ENCODE data around the gene CCZ1. TPM values are rescaled to one million over a fixed set of nuclear protein-coding genes. Genes with fewer than 3 reads are reported as not detected.
"Not testable (repeated sequence)": the region's sequence is repeated elsewhere in the genome, so short reads cannot be mapped to it uniquely, and the experiment has no call there.

Gene CCZ1
- total and polyA plus RNA-seq, 4 donors, result 21.2 to 33.0 (median 25.5) TPM

DNA sequence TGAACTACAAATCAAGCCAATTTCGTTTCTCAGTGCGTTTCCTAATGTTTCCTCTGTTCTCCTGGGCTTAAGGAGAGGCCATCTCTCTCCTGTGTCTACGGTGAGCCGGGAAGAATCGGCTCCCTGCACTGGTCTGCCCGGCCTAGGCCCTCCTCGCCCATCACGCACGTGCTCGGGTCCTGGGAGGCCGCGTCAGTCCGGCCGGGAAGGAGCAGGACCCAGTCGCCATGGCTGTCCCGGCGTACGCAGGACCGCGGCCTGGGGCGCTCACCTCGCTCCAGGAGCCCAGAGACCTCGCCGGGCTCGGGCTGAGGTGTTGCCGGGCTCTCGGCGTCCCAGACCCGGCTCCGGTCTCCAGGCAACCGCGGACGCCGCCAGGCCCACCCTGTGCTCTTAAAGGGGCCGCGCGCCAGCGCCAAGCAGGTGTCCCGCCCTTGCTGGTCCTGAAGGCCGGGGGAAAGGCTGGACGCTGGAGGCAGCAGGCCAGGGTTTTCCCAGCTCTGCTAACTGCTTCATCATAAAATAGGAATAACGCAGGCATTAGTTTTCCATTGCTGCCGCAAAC is 71.9 kb downstream of the CCZ1 start, which contains the start of gene RSPH10B:
Gene RSPH10B, minus strand, starts transcription at position 343 of the 565 bp plus-strand sequence. CDS start 3,573 bp downstream, outside the sequence.
- H3K9me3 ChIP-seq (ENCODE audit: control insufficient read depth in 4 of 4, low read length in 3 of 4); H3K27ac ChIP-seq (ENCODE audit: low read depth in 1 of 2, low read length in 2 of 2); DNase-seq (ENCODE audit: low spot score); H3K4me1 ChIP-seq (ENCODE audit: control insufficient read depth in 4 of 4, insufficient read depth in 4 of 4, low read length in 3 of 4); H3K9ac ChIP-seq (ENCODE audit: low read depth in 1 of 2, low read length in 2 of 2); H3K27me3 ChIP-seq (ENCODE audit: control insufficient read depth in 4 of 4, insufficient read depth in 4 of 4, low read length in 3 of 4); H3K36me3 ChIP-seq (ENCODE audit: control insufficient read depth in 4 of 4, insufficient read depth in 3 of 4, low read depth in 1 of 4, low read length in 3 of 4); H3K4me3 ChIP-seq (ENCODE audit: low read depth in 1 of 3, low read length in 3 of 3): not testable (repeated sequence)
- 22% methylated on average over 24 of the region's 43 CpGs for WGBS

DNA sequence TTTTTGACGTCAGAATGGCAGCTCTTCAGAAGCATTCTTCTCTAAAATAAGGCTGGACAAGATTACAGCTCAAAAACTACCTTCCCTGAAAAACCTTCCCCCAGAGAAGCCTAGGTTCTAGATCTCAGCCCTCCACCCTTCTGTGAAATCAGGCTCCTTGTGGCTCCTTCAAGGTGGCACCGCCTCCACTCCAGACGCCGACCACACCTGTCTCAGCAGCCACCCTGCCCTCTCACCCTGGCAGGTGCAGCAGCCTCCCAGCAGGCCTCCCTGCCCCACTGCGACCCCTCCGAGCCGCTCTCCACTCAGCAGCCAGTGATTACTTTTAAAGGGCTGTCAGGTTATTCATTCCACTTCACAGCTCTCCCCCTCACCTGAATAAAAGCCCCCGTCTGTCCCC is 75.0 kb downstream of the CCZ1 start:
- no CpG with 5 or more reads among the region's 8 CpGs for WGBS
- not testable (repeated sequence) for H3K36me3 ChIP-seq (ENCODE audit: control insufficient read depth in 4 of 4, insufficient read depth in 3 of 4, low read depth in 1 of 4, low read length in 3 of 4); H3K27ac ChIP-seq (ENCODE audit: low read depth in 1 of 2, low read length in 2 of 2); H3K4me1 ChIP-seq (ENCODE audit: control insufficient read depth in 4 of 4, insufficient read depth in 4 of 4, low read length in 3 of 4); H3K27me3 ChIP-seq (ENCODE audit: control insufficient read depth in 4 of 4, insufficient read depth in 4 of 4, low read length in 3 of 4); H3K9ac ChIP-seq (ENCODE audit: low read depth in 1 of 2, low read length in 2 of 2); H3K4me3 ChIP-seq (ENCODE audit: low read depth in 1 of 3, low read length in 3 of 3); H3K9me3 ChIP-seq (ENCODE audit: control insufficient read depth in 4 of 4, low read length in 3 of 4); DNase-seq (ENCODE audit: low spot score)

Small RNA genes lying within 50 kb of the gene (small RNA-seq; reads per million reads assigned to genes)
- not detected for gene RN7SL556P

Other genes with a start within 250 kb of the CCZ1 start
- 10 to 100 TPM; 12.1 to 19.4 TPM for gene RNF216, start 117.1 kb upstream of the CCZ1 start, total RNA-seq
- gene RNF216, start 117.1 kb upstream of the CCZ1 start, polyA plus RNA-seq, result 1 to 10 TPM; 6.4 to 7.1 TPM
- not detected for gene OCM, start 17.9 kb upstream of the CCZ1 start, total RNA-seq
- not detected for gene OCM, start 17.9 kb upstream of the CCZ1 start, polyA plus RNA-seq
- gene RSPH10B, start 72.0 kb downstream of the CCZ1 start, total RNA-seq, result under 1 TPM; 0.05 to 0.33 TPM
- gene RSPH10B, start 72.0 kb downstream of the CCZ1 start, polyA plus RNA-seq, result under 1 TPM; 0.05 to 0.11 TPM
- gene PMS2, start 110.3 kb downstream of the CCZ1 start, total RNA-seq, result 1 to 10 TPM; 6.7 to 7.2 TPM
- gene PMS2, start 110.3 kb downstream of the CCZ1 start, polyA plus RNA-seq, result 1 to 10 TPM; 1.9 to 3.1 TPM
- gene AIMP2, start 110.5 kb downstream of the CCZ1 start, total RNA-seq, result 10 to 100 TPM; 28.7 to 30.3 TPM
- gene AIMP2, start 110.5 kb downstream of the CCZ1 start, polyA plus RNA-seq, result 10 to 100 TPM; 39.6 to 41.7 TPM
- not detected for gene ANKRD61, start 132.6 kb downstream of the CCZ1 start, total RNA-seq
- gene ANKRD61, start 132.6 kb downstream of the CCZ1 start, polyA plus RNA-seq, result under 1 TPM; 0.08 to 0.42 TPM
- 100 to 1,000 TPM; 119 to 356 TPM for gene EIF2AK1, start 160.4 kb downstream of the CCZ1 start, total RNA-seq
- gene EIF2AK1, start 160.4 kb downstream of the CCZ1 start, polyA plus RNA-seq, result 10 to 100 TPM; 33.7 to 46.9 TPM
- gene USP42, start 206.2 kb downstream of the CCZ1 start, total RNA-seq, result 1 to 10 TPM; 2.7 to 4.0 TPM
- 1 to 10 TPM; 1.6 to 2.2 TPM for gene USP42, start 206.2 kb downstream of the CCZ1 start, polyA plus RNA-seq